ENCODE data around the gene NSG2. TPM values are rescaled to one million over a fixed set of nuclear protein-coding genes. Genes with fewer than 3 reads are reported as not detected.
"Not testable (repeated sequence)": the region's sequence is repeated elsewhere in the genome, so short reads cannot be mapped to it uniquely, and the experiment has no call there.

NSG2 gene
- total RNA-seq, 1 experiment from 2014 or later, result not detected

DNA sequence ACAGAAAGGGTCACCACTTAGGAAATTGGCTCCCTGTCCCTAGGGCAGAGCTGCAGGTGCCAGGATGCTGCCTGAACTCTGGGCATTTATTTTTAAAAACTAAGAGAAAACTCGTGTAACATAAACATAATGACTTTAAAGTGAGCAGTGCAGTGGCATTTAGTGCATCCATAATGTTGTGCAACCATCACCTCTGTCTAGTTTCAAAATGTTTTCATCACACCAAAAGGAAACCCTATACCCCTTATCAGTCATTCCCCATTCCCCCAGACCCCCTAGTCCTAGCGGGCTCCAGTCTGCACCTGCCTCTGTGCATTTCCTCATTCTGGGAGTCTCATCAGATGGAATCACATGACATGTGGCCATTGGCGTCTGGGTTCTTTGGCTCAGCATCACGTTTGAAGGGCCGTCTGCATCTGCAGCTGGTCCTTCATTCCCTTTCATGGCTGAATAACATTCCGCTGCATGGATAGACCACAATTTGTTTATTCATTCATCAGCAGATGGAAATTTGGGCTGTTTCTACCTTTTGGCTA is 55.8 kb downstream of the NSG2 start:
- no peak for DNase-seq (ENCODE audit: low read depth)

- not testable (repeated sequence) for DNase-seq (ENCODE audit: low read depth)
Observed at GRCh38 chr5:174102574-174102973, 57.1 kb downstream of the NSG2 start.

DNA sequence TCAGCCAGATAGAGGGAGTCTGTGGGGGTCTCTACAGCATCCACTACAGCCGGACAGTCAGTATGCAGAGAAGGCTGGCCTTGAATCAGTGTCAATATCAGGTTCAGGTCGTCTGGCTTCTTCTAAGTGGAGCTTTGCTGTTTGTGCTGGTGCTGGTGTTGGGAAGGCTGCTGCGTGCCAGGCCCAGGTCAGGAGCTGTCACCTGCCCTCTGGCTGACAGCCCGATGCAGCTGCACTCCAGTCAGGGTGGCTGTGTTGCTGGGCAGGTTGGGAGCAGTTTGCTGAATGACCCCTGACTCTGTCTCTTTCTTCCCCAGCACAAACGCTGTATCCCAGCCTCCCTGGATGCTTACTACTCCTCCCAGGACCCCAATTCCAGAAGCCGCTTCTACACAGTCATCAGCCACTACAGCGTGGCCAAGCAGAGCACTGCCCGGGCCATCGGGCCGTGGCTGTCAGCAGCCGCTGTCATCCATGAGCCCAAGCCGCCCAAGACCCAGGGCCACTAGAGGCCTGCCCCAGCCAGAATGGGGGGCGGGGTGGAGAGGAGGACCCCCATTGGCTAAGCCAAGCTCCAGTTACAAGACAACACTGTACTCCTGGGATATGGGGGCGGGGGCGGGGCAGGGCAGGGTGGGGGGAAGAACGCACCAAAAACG is 61.6 kb downstream of the NSG2 start:
- no peak for DNase-seq (ENCODE audit: low read depth)

DNA sequence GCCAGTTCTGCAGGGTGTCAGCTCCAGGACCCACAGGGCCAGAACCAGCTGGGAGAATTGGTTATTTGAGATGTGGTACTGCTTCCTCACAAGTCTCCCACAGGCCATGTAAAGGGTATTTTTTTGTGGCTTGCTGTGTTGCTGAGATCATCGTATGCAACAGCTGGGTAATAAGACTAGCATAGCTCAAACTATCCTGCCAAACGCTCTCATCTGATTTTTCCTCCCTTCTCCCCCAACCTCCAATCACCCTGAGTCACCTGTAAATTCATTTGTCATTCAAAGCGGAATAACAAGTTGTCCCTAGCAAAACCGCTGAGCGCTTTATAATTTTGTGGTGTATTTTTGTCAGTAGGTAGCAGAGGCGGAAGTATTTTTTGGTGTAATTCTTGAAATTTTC is 63.2 kb downstream of the NSG2 start:
- no peak for DNase-seq (ENCODE audit: low read depth)

- no peak for DNase-seq (ENCODE audit: low read depth)
Observed at GRCh38 chr5:174109698-174110260, 64.3 kb downstream of the NSG2 start.

DNA sequence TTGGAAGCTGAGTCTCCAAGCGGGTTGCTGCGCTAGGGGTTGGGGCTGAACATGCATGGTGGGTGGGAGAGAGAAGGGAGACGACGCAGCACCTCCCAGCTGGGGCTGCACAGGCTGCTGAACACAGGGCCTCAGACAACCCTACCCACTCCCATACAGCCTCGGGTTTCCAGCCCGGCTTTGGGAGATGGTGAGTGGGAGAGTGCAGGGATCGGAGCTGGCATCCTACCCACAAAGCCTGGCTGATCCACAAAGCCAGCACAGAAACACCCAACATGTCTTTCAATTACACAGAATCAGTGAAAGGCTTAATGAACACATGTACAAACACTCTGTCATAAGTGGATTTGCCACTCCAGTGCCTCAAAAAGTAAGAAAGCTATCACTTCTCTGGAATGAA is 64.8 kb downstream of the NSG2 start:
- no peak for DNase-seq (ENCODE audit: low read depth)

- no peak for DNase-seq (ENCODE audit: low read depth)
Observed at GRCh38 chr5:174111287-174111973, 65.9 kb downstream of the NSG2 start.

GRCh38 chr5:174115226-174115625 is 69.7 kb downstream of the NSG2 start:
- no peak for DNase-seq (ENCODE audit: low read depth)

DNA sequence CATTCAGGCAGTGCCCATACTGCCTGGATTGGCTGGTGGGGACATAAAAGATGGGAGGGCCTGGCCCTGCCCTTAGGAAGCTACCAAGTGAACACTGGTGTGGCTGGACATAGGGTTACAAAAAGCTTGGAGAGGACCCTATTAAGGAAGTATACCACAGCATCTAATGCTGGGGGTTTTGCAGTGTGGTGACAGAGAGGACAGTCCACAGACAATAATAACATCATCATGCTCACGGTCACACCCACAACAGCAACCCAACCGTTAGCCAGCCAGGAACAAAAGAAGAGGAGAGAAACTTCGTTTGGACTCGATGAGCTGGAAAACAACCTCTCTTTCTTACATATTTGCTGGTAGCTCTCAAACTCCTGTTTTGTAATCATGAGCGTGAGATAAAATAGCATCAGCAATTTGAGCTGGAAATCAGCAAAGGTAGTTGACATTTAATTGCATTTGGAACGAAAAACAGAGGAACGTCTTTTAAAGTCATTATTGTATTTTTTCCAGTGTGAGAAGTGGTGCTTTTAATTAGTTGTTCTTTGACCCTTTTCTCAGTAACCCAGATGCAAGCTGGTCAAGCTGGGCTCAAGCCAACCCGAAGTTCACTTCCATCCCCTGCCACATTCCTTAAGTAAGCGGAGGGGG is 73.4 kb downstream of the NSG2 start:
- no peak for DNase-seq (ENCODE audit: low read depth)

GRCh38 chr5:174119468-174119881 is 74.0 kb downstream of the NSG2 start:
- DNase-seq (ENCODE audit: low read depth), result no peak

- no peak for DNase-seq (ENCODE audit: low read depth)
Observed at GRCh38 chr5:174120401-174121005, 75.0 kb downstream of the NSG2 start.

DNA sequence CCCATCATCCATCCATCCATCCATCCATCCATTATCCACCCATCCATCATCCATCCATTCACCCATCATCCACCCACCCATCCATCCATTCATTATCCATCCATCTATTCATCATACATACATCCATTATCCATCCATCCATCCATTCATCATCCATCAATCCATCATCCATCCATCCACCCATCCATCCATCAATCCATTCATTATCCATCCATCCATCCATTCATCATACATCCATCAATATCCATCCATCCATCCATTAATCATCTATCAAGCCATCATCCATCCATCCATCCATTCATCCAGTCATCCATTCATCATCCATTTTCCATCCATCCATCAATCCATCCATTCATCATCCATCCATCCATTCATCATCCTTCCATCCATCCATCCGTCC is 89.0 kb downstream of the NSG2 start:
- no peak for DNase-seq (ENCODE audit: low read depth)

- no peak for DNase-seq (ENCODE audit: low read depth)
Observed at GRCh38 chr5:174139623-174140022, 94.1 kb downstream of the NSG2 start.

DNA sequence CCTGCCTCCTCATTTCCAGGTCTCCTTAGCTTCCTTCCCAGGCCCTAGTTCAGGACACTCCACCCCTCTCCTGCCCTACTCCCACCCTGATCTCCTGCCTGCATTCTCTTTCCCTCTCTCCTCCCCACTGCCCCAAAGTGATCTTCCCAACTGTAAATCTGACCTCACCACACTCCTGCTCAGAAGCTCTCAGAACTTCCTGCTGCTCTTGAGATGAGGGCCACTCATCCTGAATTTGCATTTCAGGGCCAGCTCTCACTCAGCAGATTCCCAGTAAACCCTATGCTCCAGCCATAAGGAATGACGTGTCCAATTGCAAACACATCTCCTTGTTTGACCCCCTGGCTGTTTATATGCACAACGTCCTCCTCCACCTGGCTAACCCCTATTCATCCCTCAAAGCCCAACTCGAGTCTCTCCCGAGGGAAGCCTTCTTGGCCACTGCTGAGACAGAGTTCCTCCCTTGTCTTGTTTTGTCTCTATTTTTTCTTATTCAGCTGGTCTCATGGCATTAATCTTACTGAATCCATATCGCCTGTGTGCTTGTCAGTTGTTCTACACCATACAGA is 95.0 kb downstream of the NSG2 start:
- DNase-seq (ENCODE audit: low read depth), result no peak

DNA sequence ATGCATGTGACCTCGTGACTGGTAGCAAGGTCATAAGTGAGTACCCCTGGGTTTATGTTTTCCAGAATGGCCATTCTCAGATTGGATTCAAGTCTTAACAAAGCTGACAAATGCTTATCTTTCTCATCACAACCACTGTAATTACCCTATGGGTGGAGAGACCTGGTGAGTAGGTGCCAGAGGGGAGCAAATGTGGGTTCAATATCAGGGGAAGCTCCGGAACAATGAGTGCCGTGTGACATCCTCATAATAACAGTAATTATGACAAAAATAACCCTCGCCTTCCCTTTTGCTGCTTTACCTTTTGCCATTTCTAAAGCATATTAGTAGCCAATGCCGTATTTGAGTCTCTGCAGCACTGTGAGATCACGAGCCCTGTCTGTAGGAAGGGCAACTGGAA is 95.9 kb downstream of the NSG2 start:
- no peak for DNase-seq (ENCODE audit: low read depth)

DNA sequence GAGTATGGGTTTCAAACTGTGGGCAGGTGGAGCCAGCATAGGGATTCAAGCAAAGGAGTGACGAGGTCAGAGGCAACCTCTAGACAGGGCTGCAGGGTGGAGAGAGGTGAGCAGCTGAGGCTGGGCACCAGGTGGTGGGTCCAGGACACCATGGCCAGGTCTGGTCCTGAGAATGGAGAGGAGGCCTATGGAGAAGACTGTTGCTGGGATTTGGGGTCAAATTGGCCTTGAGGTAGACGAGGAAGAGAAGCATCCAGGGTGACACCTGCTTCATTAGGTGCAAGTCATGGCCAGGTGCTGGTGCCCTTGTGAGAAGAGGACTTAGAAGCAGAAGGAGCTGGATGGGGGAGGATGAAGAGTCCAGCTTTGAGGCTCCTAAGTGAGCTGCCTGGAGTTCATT is 99.6 kb downstream of the NSG2 start:
- no peak for DNase-seq (ENCODE audit: low read depth)

DNA sequence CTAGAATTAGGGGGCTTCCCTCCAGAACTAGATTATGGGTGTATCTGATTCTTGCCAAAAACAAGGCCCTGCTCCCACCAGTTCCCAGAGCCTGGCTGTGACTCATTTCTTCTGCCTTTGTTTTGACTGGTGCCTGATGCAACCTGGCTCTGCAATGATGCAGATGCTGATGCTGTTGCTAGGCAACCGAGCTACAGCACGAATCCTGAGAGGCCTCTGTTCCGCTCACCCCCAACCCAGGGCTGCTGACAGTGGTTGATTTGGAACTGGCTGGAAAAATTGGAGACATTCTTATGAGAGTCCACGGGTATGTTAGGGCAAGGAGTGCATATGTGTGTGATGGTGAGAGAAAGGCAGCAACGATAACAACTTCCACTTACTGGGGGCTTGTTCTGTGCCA is 100.3 kb downstream of the NSG2 start:
- DNase-seq (ENCODE audit: low read depth), result peak; percentile 19

- DNase-seq (ENCODE audit: low read depth), result no peak
Observed at GRCh38 chr5:174146556-174146955, 101.0 kb downstream of the NSG2 start.

- DNase-seq (ENCODE audit: low read depth), result not testable (repeated sequence)
Observed at GRCh38 chr5:174147012-174147411, 101.5 kb downstream of the NSG2 start.

DNA sequence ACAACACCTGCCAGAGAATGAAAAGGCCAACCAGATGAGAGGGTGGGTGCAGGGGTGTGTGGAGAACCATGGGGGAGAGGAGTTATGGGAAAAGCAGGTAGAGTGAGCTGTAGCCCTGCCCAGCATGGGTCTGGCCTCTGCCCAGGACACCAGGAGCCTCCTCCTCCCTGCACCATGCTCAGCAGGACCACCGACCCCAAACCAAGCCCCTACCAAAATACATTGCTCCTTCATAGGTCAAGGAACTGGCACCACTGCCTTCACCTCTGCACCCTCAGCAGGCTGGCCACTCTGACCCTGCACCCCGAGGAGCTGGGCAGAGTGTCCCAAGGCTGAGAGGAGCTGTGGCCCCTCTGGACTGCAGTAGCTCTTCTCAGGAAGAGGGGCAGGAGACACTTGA is 102.0 kb downstream of the NSG2 start:
- no peak for DNase-seq (ENCODE audit: low read depth)

- DNase-seq (ENCODE audit: low read depth), result no peak
Observed at GRCh38 chr5:174148721-174149120, 103.2 kb downstream of the NSG2 start.

DNA sequence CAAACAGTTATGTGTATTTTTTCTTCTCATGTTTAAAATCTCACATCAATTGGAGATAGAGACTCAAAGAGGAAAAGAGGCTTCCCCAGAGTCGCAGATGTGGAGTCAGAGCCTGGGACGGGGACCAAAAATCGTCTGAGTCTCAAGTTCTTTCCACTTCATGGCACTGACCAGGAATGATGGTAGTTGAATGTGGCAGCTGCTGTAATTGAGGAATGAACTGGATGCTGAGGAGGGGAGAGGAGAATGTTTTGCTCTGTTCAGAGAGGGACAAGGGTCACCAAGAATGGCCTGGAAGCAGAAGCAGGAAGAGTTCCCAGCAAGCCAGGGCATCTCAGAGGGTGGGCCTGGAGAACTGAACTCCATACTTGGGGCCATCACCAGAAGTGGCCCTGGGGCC is 103.9 kb downstream of the NSG2 start:
- DNase-seq (ENCODE audit: low read depth), result no peak

All from M059J (cell line).